Left ventricle myocardium inferior (tissue), 1 donor: Measurements from ENCODE around the gene DRAP1. TPM values are rescaled to one million over a fixed set of nuclear protein-coding genes. Genes with fewer than 3 reads are reported as not detected.

Source experiments
- DNase-seq: peaks from one replicate; pipeline ENCODE4 v3.0.0-alpha.2; 2020
- H3K27ac ChIP-seq: fragments of 200-600 bp; replicated peaks from 2 replicates; pipeline ENCODE4 v1.8.0; 2021
- H3K27me3 ChIP-seq: fragments of 200-600 bp; 2 replicates; pipeline ENCODE4 v1.8.0; 2021; ENCODE audit warnings: low read depth
- H3K36me3 ChIP-seq: fragments of 200-600 bp; 2 replicates; pipeline ENCODE4 v1.8.0; 2021
- H3K4me1 ChIP-seq: fragments of 200-600 bp; 2 replicates; pipeline ENCODE4 v1.8.0; 2021
- H3K4me3 ChIP-seq: fragments of 200-600 bp; 2 replicates; pipeline ENCODE4 v1.8.0; 2021; ENCODE audit warnings: mild to moderate bottlenecking, moderate library complexity
- H3K9me3 ChIP-seq: fragments of 200-600 bp; replicated peaks from 2 replicates; pipeline ENCODE4 v1.8.0; 2021
- intact Hi-C: fragments of 100-400 bp; cut with micrococcal nuclease; formaldehyde crosslinking; loops from one replicate; pipeline ENCODE4 v1.11.0; 2022
- total RNA-seq: library from RNA; stranded (reverse); fragmentation: NEBNext Ultra II Directional; extraction: Animal tissue kit (Norgen Biotek cat#: 25700); gene quantifications from one replicate; pipeline ENCODE4 v1.2.1, GENCODE V29; 2021
- TF ChIP-seq, protein P1 (sequence below): fragments of 200-600 bp; IDR thresholded peaks from 2 replicates; pipeline ENCODE4 v1.8.0; 2021; ENCODE audit warnings: antibody characterized with exemption, mild to moderate bottlenecking, borderline replicate concordance
- donor health status: DM: no; HTN: yes; CAD: no; lungs with severe emphysema.

DRAP1 gene
- total RNA-seq, 1 donor from 2014 or later = 94.7 TPM

DNA sequence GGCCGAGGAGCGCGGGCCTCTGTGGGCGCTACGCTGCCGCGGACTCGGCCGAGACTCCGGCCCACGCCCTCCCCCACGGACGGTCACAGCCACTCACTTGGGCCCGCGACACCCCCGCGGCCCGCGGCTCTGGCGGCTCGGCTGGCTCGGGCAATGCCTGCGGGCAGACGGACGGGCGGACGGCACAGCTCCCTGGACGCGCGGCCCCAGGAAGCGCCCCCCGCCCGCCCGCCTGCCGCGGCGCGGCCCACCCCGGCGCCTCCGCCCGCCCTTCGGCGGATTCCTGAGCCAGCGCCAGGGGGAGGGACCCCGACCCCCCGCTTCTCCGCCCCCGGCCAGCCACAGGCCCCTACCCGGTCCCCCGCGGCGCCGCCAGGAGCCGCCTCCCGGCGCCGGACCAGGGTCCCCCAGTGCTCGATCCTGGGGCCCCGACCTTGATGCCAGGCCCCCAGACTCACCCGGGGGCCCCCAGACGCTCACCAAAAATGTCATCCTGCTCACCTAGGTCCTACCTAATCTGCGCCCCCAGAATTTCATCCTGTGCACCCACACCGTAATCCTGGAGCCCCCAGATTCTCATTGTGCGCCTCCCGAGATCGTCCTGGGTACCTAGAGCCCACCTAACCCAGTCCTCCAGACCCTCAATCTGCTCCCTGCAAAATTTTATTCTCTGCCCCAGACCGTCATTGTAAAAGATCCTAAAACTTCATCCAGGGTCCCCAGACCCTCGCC lies 46.5 kb upstream of the DRAP1 start, which contains the start of gene EFEMP2:
Gene EFEMP2, minus strand, starts transcription at position 215 of the 732 bp plus-strand sequence. CDS start 446 bp downstream, outside the sequence.
- H3K4me1 ChIP-seq = peaks cover 48% of the 10 kb centered on the region
- TF ChIP-seq, protein P1, sequence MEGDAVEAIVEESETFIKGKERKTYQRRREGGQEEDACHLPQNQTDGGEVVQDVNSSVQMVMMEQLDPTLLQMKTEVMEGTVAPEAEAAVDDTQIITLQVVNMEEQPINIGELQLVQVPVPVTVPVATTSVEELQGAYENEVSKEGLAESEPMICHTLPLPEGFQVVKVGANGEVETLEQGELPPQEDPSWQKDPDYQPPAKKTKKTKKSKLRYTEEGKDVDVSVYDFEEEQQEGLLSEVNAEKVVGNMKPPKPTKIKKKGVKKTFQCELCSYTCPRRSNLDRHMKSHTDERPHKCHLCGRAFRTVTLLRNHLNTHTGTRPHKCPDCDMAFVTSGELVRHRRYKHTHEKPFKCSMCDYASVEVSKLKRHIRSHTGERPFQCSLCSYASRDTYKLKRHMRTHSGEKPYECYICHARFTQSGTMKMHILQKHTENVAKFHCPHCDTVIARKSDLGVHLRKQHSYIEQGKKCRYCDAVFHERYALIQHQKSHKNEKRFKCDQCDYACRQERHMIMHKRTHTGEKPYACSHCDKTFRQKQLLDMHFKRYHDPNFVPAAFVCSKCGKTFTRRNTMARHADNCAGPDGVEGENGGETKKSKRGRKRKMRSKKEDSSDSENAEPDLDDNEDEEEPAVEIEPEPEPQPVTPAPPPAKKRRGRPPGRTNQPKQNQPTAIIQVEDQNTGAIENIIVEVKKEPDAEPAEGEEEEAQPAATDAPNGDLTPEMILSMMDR = no peak
- intact Hi-C loops = no loop called here
- H3K36me3 ChIP-seq = peaks cover 17% of the 10 kb centered on the region
- H3K27me3 ChIP-seq = no peaks in the 10 kb centered on the region
- peak; percentile 61 for DNase-seq
- peak within 1 kb of the TSS; percentile 98 for H3K27ac ChIP-seq
- peak within 1 kb of the TSS; percentile 76 for H3K4me3 ChIP-seq
- H3K9me3 ChIP-seq = no peaks in the 10 kb centered on the region

- TF ChIP-seq, protein P1 = no peak
- Histone ChIP-seq H3K27ac (peak overlapping the region; percentile 98), H3K4me1 (peaks cover 44% of the 10 kb centered on the region), H3K27me3 (no peaks in the 10 kb centered on the region), H3K9me3 (no peaks in the 10 kb centered on the region), H3K4me3 (peak overlapping the region; percentile 76), H3K36me3 (peaks cover 9% of the 10 kb centered on the region)
- intact Hi-C loops = no loop called here
- DNase-seq = peak; percentile 96
Observed at GRCh38 chr11:65873318-65874156, 45.7 kb upstream of the DRAP1 start.

GRCh38 chr11:65879617-65880016 lies 39.6 kb upstream of the DRAP1 start, which contains the start of gene CTSW:
Gene CTSW (plus strand): TSS chr11:65879837. CDS start chr11:65879855, 18 bp downstream.
- Histone ChIP-seq H3K4me1 (peaks cover 6% of the 10 kb centered on the region), H3K27ac (no peak within 1 kb of the TSS), H3K9me3 (no peaks in the 10 kb centered on the region), H3K4me3 (no peak within 1 kb of the TSS), H3K27me3 (no peaks in the 10 kb centered on the region), H3K36me3 (peaks cover 25% of the 10 kb centered on the region)
- TF ChIP-seq, protein P1 = no peak
- DNase-seq = no peak
- intact Hi-C loops = loop anchor here (10.0 kb wide), 1 partner anchor 115 kb away; no protein-coding TSS in a partner anchor

DNA sequence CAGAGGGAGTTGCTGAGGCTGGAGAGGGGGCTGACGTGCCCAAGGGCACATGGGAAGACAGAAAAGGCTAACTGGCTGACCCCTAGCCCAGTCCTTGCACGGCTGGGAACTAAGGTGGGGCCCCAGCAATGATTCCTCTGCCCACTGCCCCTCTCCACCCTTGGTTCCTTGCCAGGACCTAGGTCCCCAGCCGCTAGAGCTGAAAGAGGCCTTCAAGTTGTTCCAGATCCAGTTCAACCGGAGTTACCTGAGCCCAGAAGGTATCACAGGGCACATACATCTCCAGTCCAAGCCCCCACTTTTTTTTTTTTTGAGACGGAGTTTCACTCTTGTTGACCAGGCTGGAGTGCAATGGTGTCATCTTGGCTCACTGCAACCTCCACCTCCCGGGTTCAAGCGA lies 39.2 kb upstream of the DRAP1 start:
- no peak for DNase-seq
- H3K9me3 ChIP-seq = no peaks in the 10 kb centered on the region
- peaks cover 10% of the 10 kb centered on the region for H3K4me1 ChIP-seq
- H3K27me3 ChIP-seq = no peaks in the 10 kb centered on the region
- H3K27ac ChIP-seq = no peak overlapping the region
- TF ChIP-seq, protein P1 = no peak
- no peak overlapping the region for H3K4me3 ChIP-seq
- intact Hi-C loops = loop anchor here (10.0 kb wide), 1 partner anchor 115 kb away; no protein-coding TSS in a partner anchor
- H3K36me3 ChIP-seq = peaks cover 25% of the 10 kb centered on the region

- Histone ChIP-seq H3K27ac (no peak overlapping the region), H3K4me3 (no peak overlapping the region), H3K4me1 (peaks cover 14% of the 10 kb centered on the region), H3K36me3 (peaks cover 33% of the 10 kb centered on the region), H3K9me3 (no peaks in the 10 kb centered on the region), H3K27me3 (no peaks in the 10 kb centered on the region)
- intact Hi-C loops = loop anchor here (10.0 kb wide), 1 partner anchor 114 kb away; no protein-coding TSS in a partner anchor
- TF ChIP-seq, protein P1 = no peak
- no peak for DNase-seq
Observed at GRCh38 chr11:65880844-65881421, 38.3 kb upstream of the DRAP1 start.
